ENCODE data around the gene EFNA4.

The EFNA4 gene

GRCh38 chr1:155073377-155074242 lies 10.1 kb downstream of the EFNA4 start:
- peaks cover 0 to 5% (median 0%) of the 10 kb centered on the region in 3 donors for H3K36me3 ChIP-seq
- H3K4me3 ChIP-seq, result no peak overlapping the region
- no peaks in the 10 kb centered on the region for H3K27me3 ChIP-seq
- no peak overlapping the region for H3K27ac ChIP-seq
- no peaks in the 10 kb centered on the region for H3K9me3 ChIP-seq
- peaks cover 0 to 26% (median 15%) of the 10 kb centered on the region in 4 donors for H3K4me1 ChIP-seq
- TF ChIP-seq, protein P1, sequence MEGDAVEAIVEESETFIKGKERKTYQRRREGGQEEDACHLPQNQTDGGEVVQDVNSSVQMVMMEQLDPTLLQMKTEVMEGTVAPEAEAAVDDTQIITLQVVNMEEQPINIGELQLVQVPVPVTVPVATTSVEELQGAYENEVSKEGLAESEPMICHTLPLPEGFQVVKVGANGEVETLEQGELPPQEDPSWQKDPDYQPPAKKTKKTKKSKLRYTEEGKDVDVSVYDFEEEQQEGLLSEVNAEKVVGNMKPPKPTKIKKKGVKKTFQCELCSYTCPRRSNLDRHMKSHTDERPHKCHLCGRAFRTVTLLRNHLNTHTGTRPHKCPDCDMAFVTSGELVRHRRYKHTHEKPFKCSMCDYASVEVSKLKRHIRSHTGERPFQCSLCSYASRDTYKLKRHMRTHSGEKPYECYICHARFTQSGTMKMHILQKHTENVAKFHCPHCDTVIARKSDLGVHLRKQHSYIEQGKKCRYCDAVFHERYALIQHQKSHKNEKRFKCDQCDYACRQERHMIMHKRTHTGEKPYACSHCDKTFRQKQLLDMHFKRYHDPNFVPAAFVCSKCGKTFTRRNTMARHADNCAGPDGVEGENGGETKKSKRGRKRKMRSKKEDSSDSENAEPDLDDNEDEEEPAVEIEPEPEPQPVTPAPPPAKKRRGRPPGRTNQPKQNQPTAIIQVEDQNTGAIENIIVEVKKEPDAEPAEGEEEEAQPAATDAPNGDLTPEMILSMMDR (IDR thresholded peaks at IDR 0.05), result no peak
- no peak for DNase-seq
- intact Hi-C loops (cut with DNase I; ENCODE audit: low total_unique reads), result no loop called here

GRCh38 chr1:155075535-155075934 lies 12.0 kb downstream of the EFNA4 start:
- no peaks in the 10 kb centered on the region for H3K9me3 ChIP-seq
- peaks cover 0 to 38% (median 29%) of the 10 kb centered on the region in 4 donors for H3K4me1 ChIP-seq
- DNase-seq, result no peak
- H3K27me3 ChIP-seq, result peaks cover 4 to 17% of the 10 kb centered on the region in 2 donors
- H3K36me3 ChIP-seq, result no peaks in the 10 kb centered on the region
- H3K4me3 ChIP-seq, result no peak overlapping the region
- intact Hi-C loops (cut with DNase I; ENCODE audit: low total_unique reads), result no loop called here
- TF ChIP-seq, protein P1 (IDR thresholded peaks at IDR 0.05), result no peak
- H3K27ac ChIP-seq, result no peak overlapping the region

DNA sequence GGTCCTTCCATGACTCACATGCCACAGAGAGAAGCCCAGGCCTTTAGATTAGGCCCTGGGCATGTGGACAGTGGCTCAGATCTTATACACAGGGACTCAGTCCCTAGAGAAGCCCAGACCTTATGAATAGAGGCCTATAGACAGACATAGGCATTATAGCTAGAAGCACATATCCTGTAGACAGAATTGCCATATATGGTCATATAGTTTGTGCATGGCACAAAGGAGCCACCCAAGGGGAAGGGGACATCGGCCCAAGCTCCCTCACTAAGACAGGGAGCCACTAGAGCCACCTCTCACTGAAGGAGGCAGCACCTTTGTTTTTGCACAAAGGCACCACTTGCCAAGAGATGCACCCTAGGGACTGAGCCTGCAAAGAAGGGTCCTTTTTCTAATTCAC lies 12.8 kb downstream of the EFNA4 start:
- no peak for DNase-seq
- Histone ChIP-seq H3K36me3 (no peaks in the 10 kb centered on the region), H3K4me3 (no peak overlapping the region), H3K27me3 (peaks cover 9 to 26% of the 10 kb centered on the region in 2 donors), H3K9me3 (no peaks in the 10 kb centered on the region), H3K27ac (no peak overlapping the region), H3K4me1 (peaks cover 0 to 40% (median 31%) of the 10 kb centered on the region in 4 donors)
- TF ChIP-seq, protein P1 (IDR thresholded peaks at IDR 0.05), result no peak
- intact Hi-C loops (cut with DNase I; ENCODE audit: low total_unique reads), result no loop called here

GRCh38 chr1:155077346-155077745 lies 13.8 kb downstream of the EFNA4 start:
- intact Hi-C loops (cut with DNase I; ENCODE audit: low total_unique reads), result no loop called here
- no peak overlapping the region for H3K27ac ChIP-seq
- H3K9me3 ChIP-seq, result no peaks in the 10 kb centered on the region
- H3K4me1 ChIP-seq, result peaks cover 0 to 48% (median 39%) of the 10 kb centered on the region in 4 donors
- H3K4me3 ChIP-seq, result no peak overlapping the region
- no peak for DNase-seq
- H3K36me3 ChIP-seq, result no peaks in the 10 kb centered on the region
- peaks cover 9 to 36% of the 10 kb centered on the region in 2 donors for H3K27me3 ChIP-seq
- TF ChIP-seq, protein P1 (IDR thresholded peaks at IDR 0.05), result no peak

- TF ChIP-seq, protein P1 (IDR thresholded peaks at IDR 0.05), result no peak
- Histone ChIP-seq H3K9me3 (no peaks in the 10 kb centered on the region), H3K27me3 (peaks cover 9 to 41% of the 10 kb centered on the region in 2 donors), H3K36me3 (no peaks in the 10 kb centered on the region), H3K4me3 (no peak overlapping the region), H3K4me1 (peaks cover 0 to 53% (median 43%) of the 10 kb centered on the region in 4 donors), H3K27ac (no peak overlapping the region)
- intact Hi-C loops (cut with DNase I; ENCODE audit: low total_unique reads), result no loop called here
- no peak for DNase-seq
These were observed 14.4 kb downstream of the EFNA4 start for GRCh38 chr1:155077758-155078445.

All from tibial artery (tissue), 4 donors.